Activated CD4-positive, alpha-beta T cell treated with anti-CD3 and anti-CD28 coated beads, Interleukin-2, amount 10 ng/mL, durations not matched to agents 7 days and 5 days (primary cell): ENCODE measurements around the gene ZSWIM3. TPM values are rescaled to one million over a fixed set of nuclear protein-coding genes. Genes with fewer than 3 reads are reported as not detected.

Source experiments
- CTCF ChIA-PET: fragments of 350-600 bp; sonication (Branson Sonifier 250); formaldehyde crosslinking; loops from one replicate; lab custom pipeline; 2021; ENCODE audit warnings: antibody characterized with exemption; lab: Charles Lee
- POLR2A ChIA-PET: fragments of 350-600 bp; sonication (Branson Sonifier 250); formaldehyde crosslinking; loops from one replicate; lab custom pipeline; 2021; ENCODE audit warnings: antibody characterized with exemption; lab: Charles Lee
- DNase-seq: peaks from one replicate; pipeline ENCODE4 v3.0.0-alpha.2; 2020
- H3K27ac Mint-ChIP-seq: one replicate; pipeline ENCODE4 v1.8.0; 2021; ENCODE audit warnings: mild to moderate bottlenecking, moderate library complexity, mixed read lengths
- H3K27me3 Mint-ChIP-seq: one replicate; pipeline ENCODE4 v1.8.0; 2021; ENCODE audit warnings: mixed read lengths
- H3K36me3 Mint-ChIP-seq: one replicate; pipeline ENCODE4 v1.8.0; 2021; ENCODE audit warnings: low read depth, mixed read lengths
- H3K4me1 Mint-ChIP-seq: one replicate; pipeline ENCODE4 v1.8.0; 2021; ENCODE audit warnings: mixed read lengths
- H3K4me3 Mint-ChIP-seq: one replicate; pipeline ENCODE4 v1.8.0; 2021; ENCODE audit warnings: mild to moderate bottlenecking, moderate library complexity, mixed read lengths
- H3K9me3 Mint-ChIP-seq: one replicate; pipeline ENCODE4 v1.8.0; 2021; ENCODE audit warnings: mixed read lengths
- total RNA-seq, 2 experiments: library from RNA; stranded (reverse); gene quantifications; one replicate each; pipeline ENCODE4 v1.2.3, GENCODE V29; 2021

ZSWIM3 gene
- total RNA-seq, 2 experiments from 2014 or later = 6.2 to 6.4 TPM

GRCh38 chr20:45850926-45851325, 6.5 kb upstream of the ZSWIM3 start:
- CTCF ChIA-PET = no interaction called here
- H3K4me1 Mint-ChIP-seq = peaks cover 17% of the 10 kb centered on the region
- peaks cover 34% of the 10 kb centered on the region for H3K36me3 Mint-ChIP-seq
- H3K4me3 Mint-ChIP-seq = no peak overlapping the region
- H3K27ac Mint-ChIP-seq = no peak overlapping the region
- no peaks in the 10 kb centered on the region for H3K9me3 Mint-ChIP-seq
- no peak for DNase-seq
- POLR2A ChIA-PET = interaction anchor here (0.6 kb wide), 1 partner anchor 81 kb away, joined by 4 read pairs; no protein-coding TSS in a partner anchor
- H3K27me3 Mint-ChIP-seq = no peaks in the 10 kb centered on the region

DNA sequence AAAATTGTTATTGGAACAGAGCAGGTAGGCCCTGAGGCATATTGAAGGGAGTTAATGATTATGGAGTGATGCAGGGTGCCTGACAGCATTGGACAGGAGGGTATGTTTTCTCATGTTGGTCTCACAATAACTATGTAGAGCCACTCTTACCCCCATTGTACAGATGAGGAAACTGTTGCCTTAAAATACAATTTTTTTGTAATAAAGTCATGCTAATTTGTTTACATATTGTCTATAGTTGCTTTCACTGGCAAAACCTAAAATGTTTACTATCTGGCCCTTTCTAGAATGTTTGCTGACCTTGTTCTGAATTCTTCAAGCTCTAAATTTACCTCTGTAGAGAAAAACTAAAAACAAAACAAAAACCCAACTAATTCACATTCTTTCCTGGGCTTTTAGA, 5.9 kb upstream of the ZSWIM3 start:
- no peak for DNase-seq
- Mint-ChIP-seq H3K36me3 (peaks cover 32% of the 10 kb centered on the region), H3K27me3 (no peaks in the 10 kb centered on the region), H3K4me3 (no peak overlapping the region), H3K9me3 (no peaks in the 10 kb centered on the region), H3K4me1 (peaks cover 21% of the 10 kb centered on the region), H3K27ac (no peak overlapping the region)
- POLR2A ChIA-PET = interaction anchor here (0.6 kb wide), 1 partner anchor 81 kb away, joined by 4 read pairs; no protein-coding TSS in a partner anchor
- CTCF ChIA-PET = interaction anchor here (0.6 to 0.7 kb wide), 2 partner anchors 116 to 483 kb away, joined by 3 to 6 read pairs; no protein-coding TSS in a partner anchor

- Mint-ChIP-seq H3K4me1 (peaks cover 25% of the 10 kb centered on the region), H3K4me3 (no peak overlapping the region), H3K27ac (no peak overlapping the region), H3K27me3 (no peaks in the 10 kb centered on the region), H3K36me3 (peaks cover 34% of the 10 kb centered on the region), H3K9me3 (no peaks in the 10 kb centered on the region)
- ChIA-PET CTCF (interaction anchor here (0.6 to 1.4 kb wide), 4 partner anchors 8 to 483 kb away, joined by 3 read pairs; no protein-coding TSS in a partner anchor), POLR2A (no interaction called here)
- no peak for DNase-seq
Observed at GRCh38 chr20:45852326-45852725, 5.1 kb upstream of the ZSWIM3 start.

- Mint-ChIP-seq H3K4me3 (no peak overlapping the region), H3K27ac (no peak overlapping the region), H3K4me1 (peaks cover 33% of the 10 kb centered on the region), H3K9me3 (no peaks in the 10 kb centered on the region), H3K27me3 (no peaks in the 10 kb centered on the region), H3K36me3 (peaks cover 33% of the 10 kb centered on the region)
- POLR2A ChIA-PET = no interaction called here
- no peak for DNase-seq
- CTCF ChIA-PET = interaction anchor here (1.0 kb wide), 1 partner anchor 105 kb away, joined by 3 read pairs; no protein-coding TSS in a partner anchor
Observed at GRCh38 chr20:45853484-45853883, 3.9 kb upstream of the ZSWIM3 start.

DNA sequence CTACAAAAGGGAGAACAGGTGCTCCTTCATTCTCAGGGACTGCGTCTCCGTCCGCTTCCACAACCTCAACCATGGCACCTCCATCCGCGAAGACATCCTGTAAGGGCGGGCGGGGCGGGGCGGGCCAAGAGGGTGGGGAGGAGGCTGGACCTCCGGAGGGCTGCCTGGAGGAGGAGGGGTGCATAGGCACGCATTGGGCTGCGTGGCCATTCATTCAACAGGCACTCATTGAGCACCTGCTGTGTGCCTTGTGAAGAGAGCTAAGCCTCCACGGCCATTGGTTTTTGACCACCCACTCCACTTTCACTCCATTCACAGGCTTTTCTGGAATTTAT, 435 bp downstream of the ZSWIM3 start:
- H3K9me3 Mint-ChIP-seq = no peaks in the 10 kb centered on the region
- peaks cover 20% of the 10 kb centered on the region for H3K36me3 Mint-ChIP-seq
- peak overlapping the region; percentile 99 for H3K27ac Mint-ChIP-seq
- POLR2A ChIA-PET = no interaction called here
- CTCF ChIA-PET = interaction anchor here (0.9 kb wide), 1 partner anchor 16 kb away, joined by 3 read pairs; no protein-coding TSS in a partner anchor
- H3K27me3 Mint-ChIP-seq = no peaks in the 10 kb centered on the region
- H3K4me1 Mint-ChIP-seq = peaks cover 50% of the 10 kb centered on the region
- peak; percentile 57 for DNase-seq
- peak overlapping the region; percentile 98 for H3K4me3 Mint-ChIP-seq

DNA sequence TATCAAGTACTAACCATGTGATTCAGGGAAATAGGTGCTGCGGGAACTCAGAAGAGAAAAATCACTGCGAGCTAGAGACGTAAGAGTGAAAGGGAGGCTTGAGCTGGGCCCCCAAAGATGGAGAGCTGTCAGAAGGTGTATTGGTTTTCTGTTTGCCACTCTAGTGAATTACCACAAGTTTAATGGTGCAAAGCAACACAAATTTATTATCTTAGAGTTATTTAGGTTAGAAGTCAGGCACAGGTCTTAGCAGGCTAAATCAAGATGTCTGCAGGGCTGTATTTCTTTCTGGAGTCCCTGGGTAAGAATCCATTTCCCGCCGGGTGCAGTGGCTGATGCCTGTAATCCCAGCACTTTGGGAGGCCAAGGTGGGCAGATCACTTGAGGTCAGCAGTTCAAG, 2.5 kb downstream of the ZSWIM3 start:
- POLR2A ChIA-PET = no interaction called here
- Mint-ChIP-seq H3K4me1 (peaks cover 41% of the 10 kb centered on the region), H3K9me3 (no peaks in the 10 kb centered on the region), H3K36me3 (peaks cover 11% of the 10 kb centered on the region), H3K27me3 (no peaks in the 10 kb centered on the region), H3K4me3 (no peak overlapping the region), H3K27ac (no peak overlapping the region)
- CTCF ChIA-PET = interaction anchor here (0.6 kb wide), 1 partner anchor 10 kb away, joined by 3 read pairs; no protein-coding TSS in a partner anchor
- no peak for DNase-seq

- Mint-ChIP-seq H3K4me3 (no peak overlapping the region), H3K4me1 (peaks cover 35% of the 10 kb centered on the region), H3K27me3 (no peaks in the 10 kb centered on the region), H3K36me3 (peaks cover 8% of the 10 kb centered on the region), H3K9me3 (no peaks in the 10 kb centered on the region), H3K27ac (no peak overlapping the region)
- DNase-seq = no peak
- ChIA-PET CTCF (no interaction called here), POLR2A (no interaction called here)
Observed at GRCh38 chr20:45860560-45861220, 3.3 kb downstream of the ZSWIM3 start.

- DNase-seq = no peak
- Mint-ChIP-seq H3K9me3 (no peaks in the 10 kb centered on the region), H3K36me3 (peaks cover 8% of the 10 kb centered on the region), H3K4me1 (peaks cover 29% of the 10 kb centered on the region), H3K27ac (no peak overlapping the region), H3K27me3 (no peaks in the 10 kb centered on the region), H3K4me3 (no peak overlapping the region)
- POLR2A ChIA-PET = no interaction called here
- CTCF ChIA-PET = interaction anchor here (0.8 to 1.1 kb wide), 2 partner anchors 13 to 60 kb away, joined by 3 to 4 read pairs; no protein-coding TSS in a partner anchor
Observed at GRCh38 chr20:45861221-45862075, 4.0 kb downstream of the ZSWIM3 start.

DNA sequence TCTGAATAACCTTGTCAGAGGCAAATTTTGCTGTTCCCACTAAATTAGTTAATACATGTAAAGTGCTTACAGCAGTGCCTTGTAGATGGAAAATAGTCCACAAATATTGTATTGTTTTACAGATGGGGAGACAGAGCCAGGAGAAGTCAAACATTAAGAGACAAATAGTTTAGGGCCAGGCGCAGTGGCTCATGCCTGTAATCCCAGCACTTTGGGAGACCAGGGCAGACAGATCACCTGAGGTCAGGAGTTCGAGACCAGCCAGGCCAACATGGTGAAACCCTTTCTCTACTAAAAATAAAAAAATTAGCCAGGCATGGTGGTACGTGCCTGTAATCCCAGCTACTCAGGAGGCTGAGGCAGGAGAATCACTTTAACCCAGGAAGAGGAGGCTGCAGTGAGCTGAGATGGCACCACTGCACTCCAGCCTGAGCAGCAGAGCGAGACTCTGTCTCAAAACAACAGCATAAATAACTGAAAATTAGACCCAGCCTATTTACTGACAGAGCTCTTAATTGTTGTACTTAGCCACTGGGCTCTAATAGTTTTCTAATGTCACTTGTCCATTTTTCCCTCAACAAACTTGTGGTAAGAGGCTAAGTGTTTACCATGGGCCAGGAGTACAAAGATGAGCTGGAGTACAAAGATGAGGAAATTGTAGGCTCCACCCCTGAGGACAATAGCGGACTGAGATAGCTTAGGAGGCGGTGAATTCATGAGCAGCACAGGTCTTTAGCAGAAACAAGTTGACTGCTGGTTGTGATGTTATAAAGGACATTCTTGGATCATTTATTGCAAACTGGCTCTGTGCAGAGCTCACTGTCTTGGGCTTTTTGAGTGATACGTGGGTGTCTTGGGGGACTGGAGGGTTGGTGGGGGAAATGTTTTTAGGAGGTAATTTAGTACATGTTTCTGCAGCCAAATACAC, 6.4 kb downstream of the ZSWIM3 start:
- DNase-seq = no peak
- CTCF ChIA-PET = interaction anchor here (0.8 to 1.4 kb wide), 5 partner anchors 14 to 33 kb away, joined by 3 to 6 read pairs (median 3); no protein-coding TSS in a partner anchor
- Mint-ChIP-seq H3K27me3 (no peaks in the 10 kb centered on the region), H3K9me3 (no peaks in the 10 kb centered on the region), H3K4me1 (peaks cover 14% of the 10 kb centered on the region), H3K27ac (no peak overlapping the region), H3K36me3 (peaks cover 4% of the 10 kb centered on the region), H3K4me3 (no peak overlapping the region)
- POLR2A ChIA-PET = interaction anchor here (0.6 kb wide), 1 partner anchor 17 kb away, joined by 5 read pairs; the partner anchor contains the start of gene ZSWIM1

GRCh38 chr20:45866454-45866853, 9.0 kb downstream of the ZSWIM3 start:
- CTCF ChIA-PET = no interaction called here
- POLR2A ChIA-PET = interaction anchor here (1.2 kb wide), 1 partner anchor 14 kb away, joined by 3 read pairs; no protein-coding TSS in a partner anchor
- Mint-ChIP-seq H3K27me3 (no peaks in the 10 kb centered on the region), H3K4me1 (no peaks in the 10 kb centered on the region), H3K4me3 (no peak overlapping the region), H3K27ac (no peak overlapping the region), H3K9me3 (no peaks in the 10 kb centered on the region), H3K36me3 (no peaks in the 10 kb centered on the region)
- DNase-seq = no peak

GRCh38 chr20:45867136-45867818, 9.9 kb downstream of the ZSWIM3 start:
- Mint-ChIP-seq H3K36me3 (no peaks in the 10 kb centered on the region), H3K9me3 (no peaks in the 10 kb centered on the region), H3K27me3 (no peaks in the 10 kb centered on the region), H3K4me1 (no peaks in the 10 kb centered on the region), H3K4me3 (no peak overlapping the region), H3K27ac (no peak overlapping the region)
- no peak for DNase-seq
- CTCF ChIA-PET = interaction anchor here (1.3 kb wide), 1 partner anchor 14 kb away, joined by 3 read pairs; the partner anchor contains the start of gene ZSWIM1
- POLR2A ChIA-PET = interaction anchor here (1.2 kb wide), 1 partner anchor 13 kb away, joined by 3 read pairs; no protein-coding TSS in a partner anchor
